PC-9 (cell line): ENCODE measurements around the gene SEMA6B. TPM values are rescaled to one million over a fixed set of nuclear protein-coding genes. Genes with fewer than 3 reads are reported as not detected.

Experiments
- BruUV-seq: library from RNA; stranded (reverse); fragments of 400-500 nt; replicated peaks from 2 replicates; lab custom pipeline; 2021; lab: Mats Ljungman, UMichigan
- CTCF ChIA-PET: fragments of 300-600 bp; sonication (Branson Sonifier 250); formaldehyde crosslinking; loops from one replicate; lab custom pipeline; 2022; ENCODE audit warnings: antibody characterized with exemption; lab: Charles Lee
- POLR2A ChIA-PET: fragments of 300-600 bp; sonication (Branson Sonifier 250); formaldehyde crosslinking; loops from one replicate; lab custom pipeline; 2022; ENCODE audit warnings: antibody characterized with exemption; ENCODE audit not compliant: unreplicated experiment; lab: Charles Lee
- DNase-seq, 2 experiments: peaks; one replicate each; pipeline versions ENCODE4 v3.0.0 to v3.0.0-alpha.2; 2015 to 2022; ENCODE audit warnings: mixed read lengths in 1 of 2
- H2AFZ ChIP-seq: fragments of 200-600 bp; sonication (generic); 2 replicates; pipeline ENCODE4 v1.8.1; 2017; ENCODE audit warnings: antibody characterized with exemption
- H3F3A ChIP-seq: fragments of 200-600 bp; sonication (generic); 2 replicates; pipeline ENCODE4 v1.8.1; 2017; ENCODE audit warnings: antibody characterized with exemption, mild to moderate bottlenecking, low read depth; ENCODE audit not compliant: insufficient read depth
- H3K27ac ChIP-seq: fragments of 200-600 bp; sonication (generic); 2 replicates; pipeline ENCODE4 v1.6.1; 2016; ENCODE audit warnings: mixed run types
- H3K27me3 ChIP-seq: fragments of 200-600 bp; sonication (generic); 2 replicates; pipeline ENCODE4 v1.6.1; 2016; ENCODE audit warnings: low read depth, mixed run types; ENCODE audit not compliant: insufficient read depth
- H3K36me3 ChIP-seq: fragments of 200-600 bp; sonication (generic); 2 replicates; pipeline ENCODE4 v1.6.1; 2016; ENCODE audit warnings: low read depth, mixed run types
- H3K4me1 ChIP-seq: fragments of 200-600 bp; sonication (generic); replicated peaks from 2 replicates; pipeline ENCODE4 v1.6.1; 2016; ENCODE audit warnings: mixed run types; ENCODE audit not compliant: insufficient read depth
- H3K4me2 ChIP-seq: fragments of 200-600 bp; sonication (generic); 2 replicates; pipeline ENCODE4 v1.6.1; 2017; ENCODE audit warnings: mixed run types
- H3K4me3 ChIP-seq: fragments of 200-600 bp; sonication (generic); 2 replicates; pipeline ENCODE4 v1.6.1; 2016; ENCODE audit warnings: mixed run types
- H3K79me2 ChIP-seq: fragments of 200-600 bp; sonication (generic); 2 replicates; pipeline ENCODE4 v1.6.1; 2017; ENCODE audit warnings: low read depth, mixed run types
- H3K9me2 ChIP-seq: fragments of 200-600 bp; sonication (generic); 2 replicates; pipeline ENCODE4 v1.8.1; 2017; ENCODE audit warnings: mild to moderate bottlenecking; ENCODE audit not compliant: insufficient read depth
- H3K9me3 ChIP-seq: fragments of 200-600 bp; sonication (generic); 2 replicates; pipeline ENCODE4 v1.8.1; 2016; ENCODE audit warnings: low read depth; ENCODE audit not compliant: insufficient read depth
- H4K20me1 ChIP-seq: fragments of 200-600 bp; sonication (generic); 2 replicates; pipeline ENCODE4 v1.8.1; 2017; ENCODE audit not compliant: insufficient read depth
- CTCF ChIP-seq: fragments of 200-600 bp; sonication (generic); conservative IDR thresholded peaks from 2 replicates; pipeline ENCODE4 v1.6.1; 2017; ENCODE audit warnings: mixed run types, antibody characterized with exemption, mild to moderate bottlenecking, moderate library complexity
- EZH2 ChIP-seq: fragments of 200-600 bp; sonication (generic); IDR thresholded peaks from 2 replicates; pipeline ENCODE4 v1.8.0; 2017; ENCODE audit warnings: antibody characterized with exemption, low read depth
- intact Hi-C: fragments of 100-400 bp; cut with micrococcal nuclease; formaldehyde crosslinking; loops from one replicate; pipeline ENCODE4 v1.10.0; 2022; ENCODE audit not compliant: unreplicated experiment
- total RNA-seq: library from RNA; stranded (reverse); gene quantifications from 2 replicates; pipeline ENCODE4 v1.2.3, GENCODE V29; 2021

SEMA6B gene
- total RNA-seq, 1 experiment from 2014 or later = 3.3 TPM

GRCh38 chr19:4571305-4571917, 11.9 kb upstream of the SEMA6B start:
- Histone ChIP-seq H3K79me2 (no peaks in the 10 kb centered on the region), H3K27me3 (no peaks in the 10 kb centered on the region), H3K36me3 (no peaks in the 10 kb centered on the region), H3F3A (peaks cover 9% of the 10 kb centered on the region; the same call in 1 of the 2 replicates), H3K4me2 (no peak overlapping the region), H4K20me1 (no peaks in the 10 kb centered on the region), H3K4me1 (peaks cover 15% of the 10 kb centered on the region), H2AFZ (no peak overlapping the region), H3K27ac (no peak overlapping the region), H3K9me3 (no peaks in the 10 kb centered on the region), H3K9me2 (no peaks in the 10 kb centered on the region), H3K4me3 (no peak overlapping the region)
- no peak for DNase-seq
- TF ChIP-seq EZH2 (no peak), CTCF (no peak)
- no TSS peak for BruUV-seq
- ChIA-PET POLR2A (interaction anchor here (0.7 kb wide), 1 partner anchor 936 kb away, joined by 9 read pairs; no protein-coding TSS in a partner anchor), CTCF (no interaction called here)
- intact Hi-C loops = no loop called here

GRCh38 chr19:4570916-4571304, 11.4 kb upstream of the SEMA6B start:
- Histone ChIP-seq H3K27ac (no peak overlapping the region), H3K27me3 (no peaks in the 10 kb centered on the region), H3K9me2 (no peaks in the 10 kb centered on the region), H3K4me3 (no peak overlapping the region), H3K36me3 (no peaks in the 10 kb centered on the region), H4K20me1 (no peaks in the 10 kb centered on the region), H3K4me2 (no peak overlapping the region), H3K4me1 (peaks cover 15% of the 10 kb centered on the region), H3K79me2 (no peaks in the 10 kb centered on the region), H3F3A (0 out of 2 replicates have a peak, but pooled peaks cover 6% of the 10 kb centered on the region), H3K9me3 (no peaks in the 10 kb centered on the region), H2AFZ (no peak overlapping the region)
- CTCF ChIA-PET = no interaction called here
- POLR2A ChIA-PET = interaction anchor here (0.7 kb wide), 1 partner anchor 937 kb away, joined by 9 read pairs; no protein-coding TSS in a partner anchor
- intact Hi-C loops = no loop called here
- BruUV-seq = no TSS peak
- DNase-seq = no peak
- no peak for TF ChIP-seq CTCF
- no peak for TF ChIP-seq EZH2

GRCh38 chr19:4570402-4570801, 10.9 kb upstream of the SEMA6B start:
- H3K4me2 ChIP-seq = no peak overlapping the region
- intact Hi-C loops = no loop called here
- H3K36me3 ChIP-seq = no peaks in the 10 kb centered on the region
- no peaks in the 10 kb centered on the region for H3K27me3 ChIP-seq
- no peaks in the 10 kb centered on the region for H3K9me2 ChIP-seq
- no peak overlapping the region for H3K4me3 ChIP-seq
- DNase-seq = no peak
- no TSS peak for BruUV-seq
- ChIA-PET CTCF (no interaction called here), POLR2A (interaction anchor here (0.7 kb wide), 1 partner anchor 937 kb away, joined by 9 read pairs; no protein-coding TSS in a partner anchor)
- H3K27ac ChIP-seq = no peak overlapping the region
- H3K9me3 ChIP-seq = no peaks in the 10 kb centered on the region
- TF ChIP-seq EZH2 (no peak), CTCF (no peak)
- no peak overlapping the region for H2AFZ ChIP-seq
- H4K20me1 ChIP-seq = no peaks in the 10 kb centered on the region
- H3K79me2 ChIP-seq = no peaks in the 10 kb centered on the region
- peaks cover 11% of the 10 kb centered on the region for H3K4me1 ChIP-seq
- H3F3A ChIP-seq = 0 out of 2 replicates have a peak, but pooled peaks cover 3% of the 10 kb centered on the region
